NCI-H1930 (cell line): ENCODE results near the gene BBS10.
"Not testable (repeated sequence)": the region's sequence is repeated elsewhere in the genome, so short reads cannot be mapped to it uniquely, and the experiment has no call there.

ENCODE experiments used
- DNase-seq, 2 experiments: peaks; one replicate each; lab custom pipeline; 2025; lab: John Stamatoyannopoulos, UW

BBS10 gene

DNA sequence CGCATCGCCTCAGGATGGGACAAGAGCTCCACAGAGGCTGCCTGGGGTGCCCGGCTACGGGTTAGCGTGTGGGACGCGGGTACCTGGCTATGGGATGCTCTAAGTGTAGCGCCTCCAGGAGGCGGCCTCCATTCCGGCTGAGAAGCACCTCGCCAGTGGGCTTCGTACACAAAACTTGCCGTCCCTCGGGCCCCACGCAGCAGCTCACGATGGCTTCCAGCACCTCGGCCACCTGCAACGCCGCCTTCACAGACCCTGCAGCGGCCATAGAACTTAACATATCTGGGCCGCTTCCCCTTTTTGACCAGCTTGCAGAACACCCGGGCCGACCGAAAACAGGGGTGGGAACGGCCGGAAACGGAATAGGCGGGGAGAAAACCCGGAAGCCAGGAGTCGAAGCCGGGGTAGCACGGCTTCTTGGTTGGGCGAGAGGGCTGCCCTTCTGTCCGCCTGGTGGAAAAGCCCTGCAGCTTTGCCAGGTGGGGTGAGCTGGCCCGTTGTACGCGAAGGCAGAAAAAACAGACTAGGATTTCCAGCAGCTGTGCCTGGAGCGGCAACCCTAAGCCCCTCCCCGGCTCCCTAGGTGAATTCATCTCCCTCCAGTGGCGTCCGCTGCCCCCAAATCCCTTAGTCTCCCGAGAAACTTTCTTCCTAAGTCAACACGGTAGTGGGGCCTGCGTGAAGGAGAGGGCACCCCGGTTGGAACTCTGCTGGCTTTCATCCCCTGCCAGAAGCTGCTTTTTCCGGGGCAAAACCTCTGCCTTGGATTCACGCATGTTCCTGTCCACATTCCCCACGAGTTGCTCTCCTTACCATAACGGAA, at the start of gene BBS10:
TSS of gene BBS10 (minus strand) at position 337 of the 823 bp plus-strand sequence. CDS start at position 280, 57 bp downstream.
- peak; percentile 70 to 79 for DNase-seq

- no peak for DNase-seq
These were observed 43.2 kb upstream of the BBS10 start for GRCh38 chr12:76391461-76391860.

DNA sequence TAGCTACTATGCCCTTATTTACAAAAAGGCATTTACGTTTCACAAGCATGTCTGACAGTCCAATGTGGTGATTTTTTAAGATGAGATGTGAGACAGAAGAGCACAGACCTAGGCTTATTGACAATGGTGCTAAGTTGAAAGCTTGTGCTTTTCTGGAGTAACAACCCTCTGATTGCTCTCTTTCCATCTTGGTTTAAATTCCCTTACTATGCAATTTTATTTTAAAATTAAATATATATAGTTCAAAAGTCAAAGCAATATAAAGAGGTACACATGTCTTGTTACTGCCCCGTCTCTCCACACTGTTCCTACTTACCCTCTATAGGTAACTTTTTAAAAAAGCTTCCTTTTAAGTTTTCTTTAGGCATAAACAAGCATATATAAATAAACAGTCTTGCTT, 39.4 kb upstream of the BBS10 start:
- no peak for DNase-seq

GRCh38 chr12:76384560-76384959, 36.3 kb upstream of the BBS10 start:
- no peak for DNase-seq

DNA sequence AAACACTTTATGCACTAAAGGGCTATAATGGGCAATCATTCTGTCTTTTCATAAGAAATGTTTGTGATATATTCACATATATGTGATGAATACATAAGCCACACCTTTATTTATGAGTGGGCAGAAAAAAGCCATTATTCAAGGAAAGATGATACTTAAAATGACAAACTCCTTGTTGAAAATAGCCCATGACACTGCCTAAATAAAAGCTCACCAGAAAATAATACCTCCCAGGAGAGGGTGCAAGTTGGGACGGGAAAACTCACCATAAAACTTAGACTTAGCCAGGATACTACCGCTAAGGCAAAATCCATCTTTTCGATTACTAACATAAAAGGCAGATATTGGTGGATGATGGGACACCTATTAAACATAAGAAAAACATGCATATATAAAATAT, 35.8 kb upstream of the BBS10 start:
- DNase-seq = no peak

DNA sequence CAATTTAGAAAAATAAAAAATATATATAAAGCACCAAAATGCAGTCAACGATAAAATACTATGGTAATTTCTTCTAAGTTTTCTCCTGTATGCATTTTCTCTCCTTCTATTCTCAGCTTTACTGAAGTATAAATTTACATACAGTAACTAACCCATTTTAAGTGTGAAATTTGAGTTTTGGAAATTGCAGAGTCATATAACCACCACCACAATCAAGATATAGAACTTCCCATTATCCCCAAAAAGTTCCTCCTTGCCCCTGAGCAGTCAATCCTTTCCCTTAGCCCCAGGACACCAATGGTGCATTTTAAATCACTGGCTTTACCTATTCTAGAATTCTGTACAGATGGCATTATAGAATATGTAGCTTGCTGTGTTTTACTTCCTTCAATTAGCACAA, 31.0 kb upstream of the BBS10 start:
- no peak for DNase-seq

GRCh38 chr12:76376876-76377275, 28.7 kb upstream of the BBS10 start:
- not testable (repeated sequence) for DNase-seq

DNA sequence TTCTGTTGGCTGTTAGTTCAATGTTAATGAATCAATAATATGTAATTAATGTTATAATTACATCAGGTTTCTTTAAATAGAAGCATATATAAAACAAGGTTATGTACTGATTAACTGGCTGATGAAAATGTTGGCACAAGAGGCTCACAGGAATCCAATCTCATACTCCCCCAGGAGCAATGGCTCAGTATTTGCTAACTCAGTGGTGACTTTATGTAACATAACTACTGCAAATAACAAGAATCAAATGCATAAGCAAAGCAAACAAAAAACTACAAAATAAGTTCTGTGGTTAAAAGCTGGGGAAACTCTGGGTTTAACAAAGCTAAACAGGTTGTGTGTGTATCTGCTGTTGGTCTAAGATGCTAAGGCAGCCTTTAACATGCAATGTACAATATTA, 27.7 kb upstream of the BBS10 start:
- DNase-seq = no peak

GRCh38 chr12:76375470-76375869, 27.3 kb upstream of the BBS10 start:
- DNase-seq = no peak

- no peak for DNase-seq
These were observed 26.3 kb upstream of the BBS10 start for GRCh38 chr12:76374386-76375020.

- DNase-seq = no peak
These were observed 20.0 kb upstream of the BBS10 start for GRCh38 chr12:76368230-76368629.

DNA sequence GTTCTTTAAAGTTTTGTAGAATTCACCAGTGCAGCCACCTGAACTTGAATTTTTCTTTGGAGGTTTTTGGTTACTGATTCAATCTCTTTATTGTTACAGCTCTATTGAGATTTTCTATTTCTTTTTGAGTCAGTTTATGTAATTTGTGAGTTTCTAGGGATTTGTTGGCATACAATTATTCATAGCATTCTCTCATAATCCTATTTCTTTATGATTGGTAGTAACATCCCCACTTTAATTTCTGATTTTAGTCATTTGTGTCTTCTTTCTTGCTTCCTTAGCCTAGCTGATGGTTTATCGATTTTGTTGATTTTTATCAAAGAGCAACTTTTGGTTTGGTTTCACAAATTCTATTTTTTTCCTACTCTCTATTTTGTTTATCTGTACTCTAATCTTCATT, 17.9 kb upstream of the BBS10 start:
- DNase-seq = no peak

- DNase-seq = not testable (repeated sequence)
These were observed 15.9 kb upstream of the BBS10 start for GRCh38 chr12:76364131-76364530.

GRCh38 chr12:76360316-76360715, 12.1 kb upstream of the BBS10 start:
- no peak for DNase-seq

- no peak for DNase-seq
These were observed 7.9 kb upstream of the BBS10 start for GRCh38 chr12:76356071-76356470.

DNA sequence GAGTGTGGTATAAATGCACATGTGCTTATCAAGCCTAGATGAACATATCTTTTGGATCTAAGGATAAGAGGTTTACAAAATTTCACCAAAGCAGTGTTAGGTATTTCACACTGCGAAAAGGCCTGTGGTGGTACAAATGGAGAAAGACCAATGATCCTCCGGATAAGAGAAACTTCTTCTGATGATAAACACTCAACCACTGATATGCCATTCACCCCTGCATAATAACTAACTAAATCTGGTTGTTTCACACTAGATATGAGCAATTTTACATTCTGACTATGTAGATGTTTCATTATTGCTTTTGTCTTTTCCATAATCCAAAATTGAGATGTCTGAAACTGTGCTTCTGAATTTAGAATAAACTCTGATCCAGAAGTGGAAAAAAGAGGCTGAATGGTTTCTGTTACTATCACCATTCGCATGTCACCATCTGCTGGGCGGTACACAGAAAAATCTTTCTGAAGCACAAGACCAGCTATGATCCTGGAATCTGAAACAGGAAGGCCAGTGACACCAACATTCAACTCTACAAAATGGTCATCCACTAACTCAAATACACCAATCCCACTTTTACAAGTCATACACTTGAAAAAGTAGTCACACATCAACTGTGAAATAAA, 1.3 kb downstream of the BBS10 start:
- peak in 1 of 2 experiments; percentile 1 for DNase-seq

DNA sequence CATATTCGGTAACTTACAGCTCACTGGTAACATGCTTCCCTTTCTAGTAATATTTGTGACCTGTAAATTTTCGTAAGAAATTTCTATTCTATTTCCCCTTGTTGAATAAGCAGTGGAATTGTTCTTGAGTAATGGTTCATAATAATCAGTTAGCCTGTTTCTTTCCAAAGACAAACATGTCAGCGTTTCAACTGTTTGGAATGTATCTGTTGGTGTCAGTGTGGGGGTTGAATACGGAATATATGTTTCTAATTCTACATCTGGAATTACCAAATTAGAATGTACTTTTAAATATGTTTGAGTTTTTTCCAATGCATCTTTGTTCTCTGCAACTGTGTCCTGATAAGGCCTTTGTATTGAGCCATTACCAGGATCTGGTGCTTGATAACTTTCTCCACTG, 2.0 kb downstream of the BBS10 start:
- DNase-seq = no peak

DNA sequence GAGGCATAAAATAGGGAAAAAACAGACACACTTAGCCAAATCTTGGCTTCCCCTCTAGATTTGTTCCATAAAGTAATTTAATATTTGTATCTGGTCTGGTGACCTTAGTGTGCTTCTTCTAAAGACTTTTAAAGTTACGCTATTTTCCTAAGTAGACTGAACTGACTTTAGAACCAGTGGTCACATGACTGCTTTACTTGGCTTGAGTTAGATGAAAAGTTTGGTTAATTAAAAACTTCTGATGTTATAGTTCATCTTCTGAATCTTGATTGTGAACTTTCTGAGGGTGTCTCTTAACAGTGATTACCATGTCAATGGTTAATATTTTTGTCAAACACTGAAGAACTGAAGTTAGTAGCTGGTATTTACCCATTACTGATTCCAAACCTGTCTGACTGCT, 2.6 kb downstream of the BBS10 start:
- DNase-seq = no peak

DNA sequence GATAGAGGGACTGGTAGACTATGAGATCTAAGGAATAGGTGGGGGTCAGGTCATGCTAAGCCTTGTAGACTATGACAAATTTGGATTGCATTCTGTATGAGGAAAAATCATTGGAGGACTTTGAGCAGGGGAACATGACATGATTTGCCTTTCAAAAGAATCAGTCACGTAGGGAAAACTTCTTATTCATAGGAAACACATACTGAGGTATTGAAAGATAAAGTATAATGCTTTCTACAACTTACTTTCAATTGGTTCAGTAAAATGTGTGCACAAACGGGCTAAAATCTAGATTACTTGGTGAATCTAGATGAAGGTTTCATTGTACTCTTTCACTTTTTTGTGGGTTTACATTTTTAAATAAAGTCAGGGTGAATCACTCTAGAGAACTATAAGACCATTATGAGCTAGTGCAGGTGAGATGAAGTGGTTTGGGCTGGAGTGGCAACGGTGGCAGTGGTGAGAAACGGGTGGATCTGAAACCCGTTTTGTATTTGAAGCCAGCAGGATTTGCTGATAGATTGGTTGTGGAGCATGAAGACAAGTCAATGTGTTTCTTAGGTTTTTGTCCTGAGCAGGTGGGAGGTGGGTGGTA, 6.7 kb downstream of the BBS10 start:
- DNase-seq = no peak

GRCh38 chr12:76340680-76341435, 7.4 kb downstream of the BBS10 start:
- no peak for DNase-seq

DNA sequence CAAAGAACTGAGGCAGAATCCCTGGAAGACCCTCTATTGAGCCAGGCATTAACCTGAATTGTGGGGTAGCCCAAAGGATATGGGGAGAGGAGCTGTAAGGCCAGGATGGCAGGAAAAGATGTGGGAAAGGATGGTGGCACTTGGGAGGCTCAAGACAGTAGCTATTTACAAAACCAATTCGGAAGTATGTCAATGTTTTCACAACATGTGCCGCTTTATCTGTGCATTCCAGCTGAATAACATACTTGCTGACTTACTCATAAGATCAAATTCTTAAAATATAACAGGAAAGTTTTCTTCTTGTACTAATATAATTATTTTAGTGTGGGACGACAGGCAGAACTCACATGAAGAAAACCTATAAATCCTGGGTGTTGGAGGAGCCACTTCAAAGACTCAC, 10.6 kb downstream of the BBS10 start:
- no peak for DNase-seq

DNA sequence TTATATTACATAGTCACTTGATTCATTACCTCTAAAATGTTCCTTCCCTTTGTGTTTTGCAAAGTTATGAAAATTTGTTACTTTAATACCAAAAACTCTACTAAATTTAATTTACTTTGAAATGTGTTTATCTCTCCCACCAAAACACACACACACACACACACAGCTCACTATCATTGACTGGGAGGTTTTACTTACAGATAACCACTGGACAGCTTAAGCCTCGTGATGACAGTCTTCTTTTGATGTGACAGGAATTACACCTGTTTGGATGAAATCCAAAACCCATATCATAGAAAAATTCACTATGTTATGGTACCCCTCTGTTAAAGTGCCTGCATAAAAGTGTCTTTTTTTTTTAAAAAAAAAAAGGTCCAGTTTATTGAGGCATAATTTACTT, 15.6 kb downstream of the BBS10 start:
- no peak for DNase-seq
